Stimulated activated CD4-positive, alpha-beta T cell treated with anti-CD3 and anti-CD28 coated beads, Interleukin-15, amount 100 ng/mL, for 48 hours (primary cell): ENCODE results near the gene BHMT.
"Not testable (repeated sequence)": the region's sequence is repeated elsewhere in the genome, so short reads cannot be mapped to it uniquely, and the experiment has no call there.

Experiments used
- DNase-seq, 2 donors: peaks; one replicate each; pipeline ENCODE4 v3.0.0-alpha.2; 2020; ENCODE audit warnings: low read depth in 2 of 2

The BHMT gene

GRCh38 chr5:79171635-79172245 lies 60.1 kb downstream of the BHMT start:
- DNase-seq: no peak

GRCh38 chr5:79172269-79172668 lies 60.7 kb downstream of the BHMT start:
- DNase-seq: no peak

GRCh38 chr5:79173626-79174025 lies 62.0 kb downstream of the BHMT start:
- no peak for DNase-seq

GRCh38 chr5:79180449-79180848 lies 68.8 kb downstream of the BHMT start:
- DNase-seq: not testable (repeated sequence)

- no peak for DNase-seq
Measured at GRCh38 chr5:79181419-79182022, 69.9 kb downstream of the BHMT start.
